GM10248 (cell line): Measurements from ENCODE around the gene CD2BP2.

Source experiments
- CTCF ChIA-PET: fragments of 300-600 bp; sonication (Branson Sonifier 250); formaldehyde crosslinking; extraction: SDS; loops from one replicate; lab custom pipeline; 2021; ENCODE audit warnings: antibody characterized with exemption; lab: Yijun Ruan, JAX
- POLR2A ChIA-PET: fragments of 350-650 bp; sonication (Branson Sonifier 250); formaldehyde crosslinking; extraction: SDS; loops from one replicate; lab custom pipeline; 2020; ENCODE audit warnings: antibody characterized with exemption; lab: Yijun Ruan, JAX
- DNase-seq: peaks from one replicate; pipeline ENCODE4 v3.0.0; 2012; ENCODE audit errors: extremely low spot score
- TF ChIP-seq, protein P1 (sequence below): IDR thresholded peaks from 2 replicates; pipeline ENCODE4 v1.5.1; 2012; ENCODE audit warnings: mild to moderate bottlenecking, low read depth; ENCODE audit errors: extremely low read depth, missing control alignments, control extremely low read depth

The CD2BP2 gene

DNA sequence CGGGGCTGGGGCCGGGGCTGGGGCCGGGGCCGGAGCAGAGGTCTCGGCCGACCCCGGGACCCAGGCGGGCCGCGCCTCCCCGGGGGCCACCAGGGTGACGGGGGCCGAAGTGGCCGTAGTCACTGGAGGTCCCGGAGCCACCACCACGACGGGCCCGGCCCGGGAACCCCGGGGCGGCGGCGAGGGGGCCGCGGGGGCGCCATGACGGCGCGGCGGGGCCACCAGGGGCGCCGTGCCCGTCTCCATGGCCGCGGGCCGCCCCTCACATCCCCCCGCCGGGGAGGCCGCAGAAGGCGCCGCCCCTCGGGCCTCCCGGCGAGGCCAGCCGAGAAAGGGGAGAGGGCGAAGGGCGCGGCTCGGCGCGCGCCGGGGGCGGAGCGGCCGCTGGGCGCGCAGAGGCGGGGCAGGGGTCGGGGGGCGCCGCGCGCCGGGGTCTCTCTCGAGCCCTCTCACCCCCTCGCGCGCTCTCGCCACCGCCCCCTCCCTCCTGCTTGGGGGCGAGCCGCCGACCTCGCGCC lies 14.9 kb upstream of the CD2BP2 start:
- TF ChIP-seq, protein P1, sequence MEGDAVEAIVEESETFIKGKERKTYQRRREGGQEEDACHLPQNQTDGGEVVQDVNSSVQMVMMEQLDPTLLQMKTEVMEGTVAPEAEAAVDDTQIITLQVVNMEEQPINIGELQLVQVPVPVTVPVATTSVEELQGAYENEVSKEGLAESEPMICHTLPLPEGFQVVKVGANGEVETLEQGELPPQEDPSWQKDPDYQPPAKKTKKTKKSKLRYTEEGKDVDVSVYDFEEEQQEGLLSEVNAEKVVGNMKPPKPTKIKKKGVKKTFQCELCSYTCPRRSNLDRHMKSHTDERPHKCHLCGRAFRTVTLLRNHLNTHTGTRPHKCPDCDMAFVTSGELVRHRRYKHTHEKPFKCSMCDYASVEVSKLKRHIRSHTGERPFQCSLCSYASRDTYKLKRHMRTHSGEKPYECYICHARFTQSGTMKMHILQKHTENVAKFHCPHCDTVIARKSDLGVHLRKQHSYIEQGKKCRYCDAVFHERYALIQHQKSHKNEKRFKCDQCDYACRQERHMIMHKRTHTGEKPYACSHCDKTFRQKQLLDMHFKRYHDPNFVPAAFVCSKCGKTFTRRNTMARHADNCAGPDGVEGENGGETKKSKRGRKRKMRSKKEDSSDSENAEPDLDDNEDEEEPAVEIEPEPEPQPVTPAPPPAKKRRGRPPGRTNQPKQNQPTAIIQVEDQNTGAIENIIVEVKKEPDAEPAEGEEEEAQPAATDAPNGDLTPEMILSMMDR, result peak; percentile 2
- CTCF ChIA-PET, result interaction anchor here (0.8 to 3.5 kb wide), 8 partner anchors 11 to 259 kb away, joined by 3 to 15 read pairs (median 6); partner anchors contain the start of genes CD2BP2 and ZNF771
- no peak for DNase-seq
- POLR2A ChIA-PET, result interaction anchor here (0.9 to 1.3 kb wide), 2 partner anchors 14 to 48 kb away, joined by 3 to 11 read pairs; partner anchors contain the start of gene CD2BP2

DNA sequence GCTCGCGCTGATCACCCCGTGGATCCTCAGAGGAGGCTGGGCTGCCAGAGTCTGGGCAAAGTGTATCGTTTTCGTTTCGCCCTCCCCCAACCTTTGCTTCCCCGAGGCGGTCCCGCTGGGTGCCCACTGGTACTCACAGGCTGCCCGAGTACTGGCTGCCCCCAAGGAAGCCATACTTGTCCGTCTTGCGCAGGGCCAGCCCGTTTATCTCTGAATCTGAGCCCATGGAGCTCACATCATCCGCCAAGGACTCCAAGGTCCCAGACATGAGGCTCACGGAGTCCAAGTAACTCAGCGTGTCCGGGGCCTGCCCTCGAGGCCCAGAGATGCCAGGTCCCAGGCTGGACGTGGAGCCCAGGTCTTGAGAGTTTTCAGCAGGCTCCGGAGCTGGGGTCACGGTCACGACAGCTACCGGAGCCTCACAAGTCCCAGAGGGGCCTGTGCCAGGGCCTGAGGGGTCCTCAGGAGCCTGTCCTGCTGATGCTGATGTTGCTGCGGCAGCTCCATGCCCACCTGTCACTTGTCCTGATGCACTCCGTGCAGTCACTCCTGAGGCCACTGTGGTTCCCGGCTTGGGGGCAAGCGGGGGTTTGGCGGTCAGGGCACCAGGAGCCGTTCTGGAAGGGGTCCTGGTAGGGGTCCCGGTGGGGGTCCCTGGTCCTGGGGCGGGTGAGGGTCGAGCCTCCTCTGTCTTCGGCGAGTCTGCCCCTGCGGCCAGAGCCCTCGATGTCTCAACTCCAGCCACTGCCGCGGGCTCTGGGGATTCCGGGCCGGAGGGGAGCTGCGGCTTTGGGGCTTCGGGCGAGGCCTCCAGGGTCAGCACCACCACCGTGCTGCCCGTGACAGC lies 14.2 kb upstream of the CD2BP2 start:
- POLR2A ChIA-PET, result interaction anchor here (0.9 to 1.4 kb wide), 3 partner anchors 10 to 49 kb away, joined by 3 to 5 read pairs (median 3); partner anchors contain the start of gene CD2BP2
- TF ChIP-seq, protein P1, result no peak
- no peak for DNase-seq
- CTCF ChIA-PET, result interaction anchor here (0.7 to 3.5 kb wide), 6 partner anchors 11 to 241 kb away, joined by 3 to 14 read pairs (median 4); partner anchors contain the start of genes CD2BP2, DCTPP1, ZNF48 and ZNF689

DNA sequence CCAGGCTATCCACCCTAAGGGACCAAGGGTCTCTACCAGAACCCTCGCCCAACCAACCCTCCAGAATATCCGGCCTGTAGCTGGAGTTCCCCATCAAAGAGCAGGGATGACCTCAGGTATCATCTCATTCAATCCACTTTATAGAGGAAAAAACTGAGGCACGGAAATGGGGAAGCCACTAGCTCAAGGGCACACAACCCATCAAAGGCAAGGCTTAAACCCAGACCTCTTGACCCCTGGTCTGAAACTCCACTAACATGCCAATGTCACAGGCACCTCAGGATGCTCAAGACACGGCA lies 13.6 kb upstream of the CD2BP2 start:
- ChIA-PET POLR2A (interaction anchor here (1.0 to 1.4 kb wide), 2 partner anchors 9 to 14 kb away, joined by 3 to 5 read pairs; partner anchors contain the start of gene CD2BP2), CTCF (interaction anchor here (0.7 to 3.5 kb wide), 6 partner anchors 10 to 242 kb away, joined by 3 to 14 read pairs (median 4); partner anchors contain the start of genes CD2BP2, DCTPP1, ZNF48 and ZNF689)
- TF ChIP-seq, protein P1, result no peak
- no peak for DNase-seq

DNA sequence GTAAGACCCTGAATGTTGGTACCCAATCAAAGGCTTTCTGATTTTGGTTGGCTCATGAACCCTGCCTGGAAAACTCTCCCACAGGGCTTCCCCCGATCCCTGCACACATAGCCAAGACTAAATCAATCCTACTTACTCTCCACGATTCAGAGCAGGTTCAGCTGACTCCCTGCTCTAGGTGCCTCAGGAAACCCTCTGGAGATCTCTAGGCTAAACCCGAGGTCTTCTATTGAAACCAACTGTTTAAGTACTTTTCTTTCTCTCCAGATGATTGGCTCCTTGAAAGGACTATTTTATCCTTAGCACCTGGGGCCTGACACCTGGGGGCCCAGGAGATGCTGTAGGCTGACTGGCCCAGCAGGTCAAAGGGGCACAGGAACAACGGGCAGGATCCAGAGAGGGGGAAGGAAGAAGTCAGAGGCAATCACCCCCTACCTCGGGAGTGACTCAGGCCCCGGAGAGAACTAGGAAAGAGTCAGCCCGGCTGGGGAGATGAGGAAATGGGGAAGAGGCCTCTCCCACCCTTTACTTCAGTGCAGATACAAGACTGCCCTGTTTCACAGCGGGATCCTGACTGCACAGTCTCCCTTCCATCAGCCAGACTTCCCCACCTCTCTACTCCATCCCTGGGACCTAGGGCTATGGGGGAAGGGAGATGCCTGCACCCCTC lies 13.1 kb upstream of the CD2BP2 start:
- ChIA-PET POLR2A (interaction anchor here (1.4 kb wide), 1 partner anchor 13 kb away, joined by 5 read pairs; the partner anchor contains the start of gene CD2BP2), CTCF (interaction anchor here (1.2 to 3.5 kb wide), 4 partner anchors 13 to 62 kb away, joined by 3 to 14 read pairs (median 6); partner anchors contain the start of genes CD2BP2, DCTPP1 and ZNF48)
- no peak for DNase-seq
- TF ChIP-seq, protein P1, result no peak

DNA sequence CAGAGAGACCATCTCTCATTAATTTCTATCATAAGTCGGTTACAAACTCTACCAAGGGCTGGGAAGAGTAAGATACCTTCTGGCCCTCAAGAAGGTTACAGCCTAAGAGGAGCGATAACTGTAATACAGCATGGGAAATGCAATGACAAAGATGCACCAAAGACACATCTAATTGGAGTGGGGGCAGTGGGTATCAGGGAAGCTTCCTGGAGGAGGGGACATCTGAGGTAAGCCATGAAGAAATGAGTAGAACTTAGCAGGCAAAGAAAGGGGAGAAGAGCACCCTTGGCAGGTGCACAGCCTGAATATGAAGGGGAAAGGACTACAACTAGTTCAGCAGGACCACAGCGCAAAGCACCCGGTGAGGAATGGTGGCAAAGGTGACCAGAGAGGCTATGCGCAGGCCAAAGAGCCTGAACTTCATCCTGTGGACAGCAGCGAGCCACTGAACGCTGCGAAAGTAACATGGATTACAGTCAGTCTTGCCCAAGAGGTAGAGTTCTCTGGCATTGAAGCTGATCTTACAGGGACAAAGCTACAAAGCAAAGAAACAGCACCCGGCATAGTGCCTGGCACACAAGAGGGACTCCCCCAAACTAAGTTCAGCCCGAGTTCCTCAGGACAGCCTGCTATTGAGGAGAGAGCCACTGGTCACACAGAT lies 12.4 kb upstream of the CD2BP2 start:
- DNase-seq, result no peak
- TF ChIP-seq, protein P1, result no peak
- ChIA-PET POLR2A (no interaction called here), CTCF (interaction anchor here (1.1 to 3.5 kb wide), 2 partner anchors 12 to 15 kb away, joined by 3 to 14 read pairs; partner anchors contain the start of genes CD2BP2 and SEPTIN1)
